H9 (cell line): ENCODE data around the gene IL1B. TPM values are rescaled to one million over a fixed set of nuclear protein-coding genes. Genes with fewer than 3 reads are reported as not detected.

Experiments used
- DNase-seq: peaks from one replicate; pipeline ENCODE4 v3.0.0-alpha.2; 2017
- H2AFZ ChIP-seq: one replicate; pipeline ENCODE4 v1.6.1; 2013; ENCODE audit warnings: mild to moderate bottlenecking, low read length, control low read depth, moderate library complexity
- H2AK5ac ChIP-seq: 2 replicates; pipeline ENCODE4 v1.6.1; 2013; ENCODE audit warnings: low read length, control low read depth, mixed read lengths; ENCODE audit not compliant: insufficient read length
- H2BK120ac ChIP-seq: one replicate; pipeline ENCODE4 v1.6.1; 2013; ENCODE audit warnings: low read depth, mild to moderate bottlenecking, low read length, control low read depth, inconsistent platforms; ENCODE audit not compliant: poor library complexity, severe bottlenecking
- H2BK12ac ChIP-seq: 2 replicates; pipeline ENCODE4 v1.6.1; 2013; ENCODE audit warnings: low read length, control low read depth, mixed read lengths, low read depth; ENCODE audit not compliant: insufficient read length
- H2BK15ac ChIP-seq: 2 replicates; pipeline ENCODE4 v1.6.1; 2013; ENCODE audit warnings: low read depth, low read length, control low read depth
- H2BK20ac ChIP-seq: one replicate; pipeline ENCODE4 v1.6.1; 2013; ENCODE audit warnings: low read depth, mild to moderate bottlenecking, low read length, control low read depth, inconsistent platforms; ENCODE audit not compliant: poor library complexity, severe bottlenecking
- H2BK5ac ChIP-seq: 2 replicates; pipeline ENCODE4 v1.6.1; 2013; ENCODE audit warnings: low read length, control low read depth, mixed read lengths; ENCODE audit not compliant: insufficient read length
- H3K14ac ChIP-seq: 2 replicates; pipeline ENCODE4 v1.6.1; 2013; ENCODE audit warnings: low read length, control low read depth; ENCODE audit not compliant: insufficient read depth
- H3K18ac ChIP-seq: 2 replicates; pipeline ENCODE4 v1.6.1; 2013; ENCODE audit warnings: low read depth, mild to moderate bottlenecking, mixed read lengths, low read length, control low read depth; ENCODE audit not compliant: insufficient read length
- H3K23ac ChIP-seq: 2 replicates; pipeline ENCODE4 v1.6.1; 2013; ENCODE audit warnings: low read length, control low read depth, mixed read lengths, low read depth; ENCODE audit not compliant: insufficient read length
- H3K23me2 ChIP-seq: 2 replicates; pipeline ENCODE4 v1.6.1; 2013; ENCODE audit warnings: low read depth, mild to moderate bottlenecking, mixed read lengths, low read length, control low read depth; ENCODE audit not compliant: insufficient read length, poor library complexity, severe bottlenecking
- H3K27ac ChIP-seq: 2 replicates; pipeline ENCODE4 v1.5.1; 2013; ENCODE audit warnings: low read length, control low read depth, mixed read lengths, low read depth; ENCODE audit not compliant: insufficient read length
- H3K27me3 ChIP-seq: 2 replicates; pipeline ENCODE4 v1.6.1; 2013; ENCODE audit warnings: low read length, control low read depth, inconsistent platforms; ENCODE audit not compliant: insufficient read depth
- H3K4ac ChIP-seq: 2 replicates; pipeline ENCODE4 v1.6.1; 2013; ENCODE audit warnings: low read depth, mild to moderate bottlenecking, control low read depth, inconsistent platforms, low read length, moderate library complexity
- H3K4me1 ChIP-seq: 2 replicates; pipeline ENCODE4 v1.6.1; 2013; ENCODE audit warnings: low read length, control low read depth, inconsistent platforms; ENCODE audit not compliant: insufficient read depth
- H3K4me2 ChIP-seq: 2 replicates; pipeline ENCODE4 v1.6.1; 2013; ENCODE audit warnings: low read length, control low read depth, mixed read lengths; ENCODE audit not compliant: insufficient read length, insufficient read depth
- H3K56ac ChIP-seq: 2 replicates; pipeline ENCODE4 v1.6.1; 2013; ENCODE audit warnings: low read depth, mild to moderate bottlenecking, mixed read lengths, low read length, control low read depth; ENCODE audit not compliant: insufficient read length
- H3K79me1 ChIP-seq: 2 replicates; pipeline ENCODE4 v1.6.1; 2013; ENCODE audit warnings: low read depth, mild to moderate bottlenecking, moderate library complexity, low read length, control low read depth, inconsistent platforms; ENCODE audit not compliant: insufficient read depth, poor library complexity, severe bottlenecking
- H3K79me2 ChIP-seq: 2 replicates; pipeline ENCODE4 v1.6.1; 2013; ENCODE audit warnings: low read length, control low read depth, inconsistent platforms; ENCODE audit not compliant: insufficient read depth
- H3K9ac ChIP-seq: 2 replicates; pipeline ENCODE4 v1.6.1; 2013; ENCODE audit warnings: low read length, control low read depth, mixed read lengths; ENCODE audit not compliant: insufficient read length; ENCODE audit errors: extremely low read depth
- H3K9me3 ChIP-seq: one replicate; pipeline ENCODE4 v1.6.1; 2013; ENCODE audit warnings: low read depth, low read length, inconsistent platforms; ENCODE audit not compliant: control insufficient read depth
- H3T11ph ChIP-seq: one replicate; pipeline ENCODE4 v1.6.1; 2013; ENCODE audit warnings: mild to moderate bottlenecking, low read length, control low read depth, inconsistent platforms
- H4K20me1 ChIP-seq: one replicate; pipeline ENCODE4 v1.6.1; 2013; ENCODE audit not compliant: control insufficient read depth, insufficient read length, insufficient read depth
- H4K5ac ChIP-seq: 2 replicates; pipeline ENCODE4 v1.6.1; 2013; ENCODE audit warnings: low read depth, mild to moderate bottlenecking, mixed read lengths, low read length, control low read depth; ENCODE audit not compliant: insufficient read length
- H4K8ac ChIP-seq: replicated peaks from 2 replicates; pipeline ENCODE4 v1.6.1; 2013; ENCODE audit warnings: low read length, control low read depth, mixed read lengths, low read depth; ENCODE audit not compliant: insufficient read length
- H4K91ac ChIP-seq: 2 replicates; pipeline ENCODE4 v1.6.1; 2013; ENCODE audit warnings: low read depth, mild to moderate bottlenecking, moderate library complexity, mixed read lengths, low read length, control low read depth; ENCODE audit not compliant: insufficient read length
- H3K27ac Mint-ChIP-seq, 3 experiments: 2 replicates in 2 of 3; 3 replicates in 1 of 3; pipeline ENCODE4 v1.8.0; 2020 to 2021; ENCODE audit warnings: mixed read lengths in 3 of 3, mild to moderate bottlenecking in 1 of 3, moderate library complexity in 1 of 3
- H3K27me3 Mint-ChIP-seq: 2 replicates; pipeline ENCODE4 v1.8.0; 2021; ENCODE audit warnings: low read depth, mild to moderate bottlenecking, moderate library complexity, mixed read lengths
- H3K36me3 Mint-ChIP-seq, 3 experiments: 2 replicates in 2 of 3; 3 replicates in 1 of 3; pipeline ENCODE4 v1.8.0; 2020 to 2021; ENCODE audit warnings: low read depth in 3 of 3, mixed read lengths in 3 of 3; ENCODE audit not compliant: insufficient read depth in 1 of 3
- H3K4me1 Mint-ChIP-seq, 2 experiments: 2 replicates each; pipeline ENCODE4 v1.8.0; 2020; ENCODE audit warnings: mixed read lengths in 2 of 2
- H3K4me3 Mint-ChIP-seq, 2 experiments: 2 replicates in 1 of 2; 3 replicates in 1 of 2; pipeline ENCODE4 v1.8.0; 2020 to 2021; ENCODE audit warnings: mild to moderate bottlenecking in 2 of 2, mixed read lengths in 2 of 2, moderate library complexity in 1 of 2
- H3K9me3 Mint-ChIP-seq, 2 experiments: 2 replicates in 1 of 2; 3 replicates in 1 of 2; pipeline ENCODE4 v1.8.0; 2020; ENCODE audit warnings: mild to moderate bottlenecking in 2 of 2, mixed read lengths in 2 of 2, moderate library complexity in 1 of 2
- WGBS: extraction: QIAGEN DNeasy Blood & Tissue Kit; methylation state at CpG from one replicate; pipeline ENCODE4 v1.1.7; 2013; ENCODE audit warnings: missing lambda C conversion rate, low lambda C conversion rate, mixed read lengths; ENCODE audit not compliant: insufficient read length; ENCODE audit errors: extremely low coverage; 5-methylcytosine and 5-hydroxymethylcytosine counted together
- total RNA-seq: library from RNA; stranded (reverse); gene quantifications from 2 replicates; pipeline ENCODE4 v1.2.1, GENCODE V29; 2021
- TF ChIP-seq, protein P1 (sequence below): fragments of 200-600 bp; sonication (generic); conservative IDR thresholded peaks from 3 replicates; pipeline ENCODE4 v1.8.0; 2021; ENCODE audit warnings: antibody characterized with exemption, mild to moderate bottlenecking

Gene IL1B
- total RNA-seq, 1 experiment from 2014 or later = not detected

DNA sequence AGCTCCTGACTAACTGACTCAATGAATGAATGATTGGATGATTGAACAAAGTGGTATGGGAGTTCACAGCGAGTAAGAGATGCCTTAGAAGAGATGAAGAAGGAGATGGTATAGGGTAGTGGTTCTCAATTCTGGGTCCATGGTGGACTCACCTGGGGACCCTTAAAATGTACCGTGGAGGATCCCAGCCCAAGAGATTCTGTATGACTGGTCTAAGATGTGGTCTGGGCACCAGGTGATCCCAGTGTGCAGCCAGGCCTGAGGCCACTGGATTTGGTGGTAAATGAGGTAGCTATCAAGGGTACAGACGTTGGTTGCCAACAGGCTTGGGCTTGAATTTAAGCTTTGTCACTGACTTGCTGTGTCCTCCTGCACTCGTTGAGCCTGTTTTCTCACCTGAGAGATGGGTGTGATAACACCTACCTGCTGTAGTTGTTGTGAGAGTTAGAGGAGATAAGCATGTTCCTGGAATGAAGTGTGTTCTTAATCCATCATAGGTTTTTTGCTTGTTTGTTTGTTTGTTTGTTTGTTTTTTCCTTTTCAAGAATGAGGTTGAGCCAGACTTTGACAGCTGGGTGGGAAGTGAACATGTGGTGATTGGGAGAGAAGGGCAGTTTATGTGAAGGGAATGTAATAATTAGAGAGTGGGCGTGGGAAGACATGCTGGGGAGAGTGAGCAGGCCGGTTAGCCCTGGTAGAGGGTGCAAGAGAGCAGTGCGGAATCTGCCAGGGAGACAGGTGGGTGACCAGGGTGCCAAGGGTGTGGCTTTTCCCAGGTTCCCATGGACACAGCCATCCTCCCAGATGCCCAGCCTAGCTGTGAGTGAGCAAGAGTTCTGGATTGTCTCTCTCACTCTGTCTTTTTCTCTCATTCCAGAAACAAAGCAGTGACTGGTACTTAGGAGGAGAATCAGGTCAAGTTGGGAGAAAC, 31.4 kb upstream of the IL1B start:
- Histone ChIP-seq H2BK15ac (no peak overlapping the region), H3T11ph (no peak overlapping the region), H4K5ac (no peak overlapping the region), H2BK12ac (no peak overlapping the region), H3K23ac (no peak overlapping the region), H3K4ac (no peak overlapping the region), H2AFZ (no peak overlapping the region), H3K23me2 (no peaks in the 10 kb centered on the region), H2BK20ac (no peak overlapping the region), H4K8ac (no peak overlapping the region), H3K18ac (no peak overlapping the region), H3K79me2 (no peaks in the 10 kb centered on the region), H3K79me1 (no peaks in the 10 kb centered on the region), H3K56ac (no peak overlapping the region), H3K27me3 (no peaks in the 10 kb centered on the region), H3K27ac (no peak overlapping the region), H3K9me3 (peaks cover 36% of the 10 kb centered on the region), H3K4me1 (peaks cover 7% of the 10 kb centered on the region; the same call in 1 of the 2 replicates), H2BK5ac (no peak overlapping the region), H2BK120ac (no peak overlapping the region), H3K9ac (no peak overlapping the region), H3K4me2 (no peak overlapping the region), H2AK5ac (no peak overlapping the region), H4K20me1 (no peaks in the 10 kb centered on the region), H3K14ac (no peak overlapping the region), H4K91ac (no peak overlapping the region)
- Mint-ChIP-seq H3K4me3 (no peak overlapping the region), H3K4me1 (peaks cover 13% of the 10 kb centered on the region in 2 experiments), H3K27me3 (no peaks in the 10 kb centered on the region), H3K9me3 (peaks cover 40 to 47% of the 10 kb centered on the region in 2 experiments), H3K36me3 (peaks cover 23 to 43% (median 34%) of the 10 kb centered on the region in 3 experiments), H3K27ac (no peak overlapping the region; a peak in 1 of 7 replicates)
- DNase-seq = no peak
- no CpG with 5 or more reads among the region's 7 CpGs for WGBS
- TF ChIP-seq, protein P1, sequence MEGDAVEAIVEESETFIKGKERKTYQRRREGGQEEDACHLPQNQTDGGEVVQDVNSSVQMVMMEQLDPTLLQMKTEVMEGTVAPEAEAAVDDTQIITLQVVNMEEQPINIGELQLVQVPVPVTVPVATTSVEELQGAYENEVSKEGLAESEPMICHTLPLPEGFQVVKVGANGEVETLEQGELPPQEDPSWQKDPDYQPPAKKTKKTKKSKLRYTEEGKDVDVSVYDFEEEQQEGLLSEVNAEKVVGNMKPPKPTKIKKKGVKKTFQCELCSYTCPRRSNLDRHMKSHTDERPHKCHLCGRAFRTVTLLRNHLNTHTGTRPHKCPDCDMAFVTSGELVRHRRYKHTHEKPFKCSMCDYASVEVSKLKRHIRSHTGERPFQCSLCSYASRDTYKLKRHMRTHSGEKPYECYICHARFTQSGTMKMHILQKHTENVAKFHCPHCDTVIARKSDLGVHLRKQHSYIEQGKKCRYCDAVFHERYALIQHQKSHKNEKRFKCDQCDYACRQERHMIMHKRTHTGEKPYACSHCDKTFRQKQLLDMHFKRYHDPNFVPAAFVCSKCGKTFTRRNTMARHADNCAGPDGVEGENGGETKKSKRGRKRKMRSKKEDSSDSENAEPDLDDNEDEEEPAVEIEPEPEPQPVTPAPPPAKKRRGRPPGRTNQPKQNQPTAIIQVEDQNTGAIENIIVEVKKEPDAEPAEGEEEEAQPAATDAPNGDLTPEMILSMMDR = no peak
